NCI-H2196 (cell line): Measurements from ENCODE around the gene ZBTB32.

Experiments used
- DNase-seq: peaks from one replicate; lab custom pipeline; 2025; ENCODE audit not compliant: unreplicated experiment; lab: John Stamatoyannopoulos, UW

The ZBTB32 gene

DNA sequence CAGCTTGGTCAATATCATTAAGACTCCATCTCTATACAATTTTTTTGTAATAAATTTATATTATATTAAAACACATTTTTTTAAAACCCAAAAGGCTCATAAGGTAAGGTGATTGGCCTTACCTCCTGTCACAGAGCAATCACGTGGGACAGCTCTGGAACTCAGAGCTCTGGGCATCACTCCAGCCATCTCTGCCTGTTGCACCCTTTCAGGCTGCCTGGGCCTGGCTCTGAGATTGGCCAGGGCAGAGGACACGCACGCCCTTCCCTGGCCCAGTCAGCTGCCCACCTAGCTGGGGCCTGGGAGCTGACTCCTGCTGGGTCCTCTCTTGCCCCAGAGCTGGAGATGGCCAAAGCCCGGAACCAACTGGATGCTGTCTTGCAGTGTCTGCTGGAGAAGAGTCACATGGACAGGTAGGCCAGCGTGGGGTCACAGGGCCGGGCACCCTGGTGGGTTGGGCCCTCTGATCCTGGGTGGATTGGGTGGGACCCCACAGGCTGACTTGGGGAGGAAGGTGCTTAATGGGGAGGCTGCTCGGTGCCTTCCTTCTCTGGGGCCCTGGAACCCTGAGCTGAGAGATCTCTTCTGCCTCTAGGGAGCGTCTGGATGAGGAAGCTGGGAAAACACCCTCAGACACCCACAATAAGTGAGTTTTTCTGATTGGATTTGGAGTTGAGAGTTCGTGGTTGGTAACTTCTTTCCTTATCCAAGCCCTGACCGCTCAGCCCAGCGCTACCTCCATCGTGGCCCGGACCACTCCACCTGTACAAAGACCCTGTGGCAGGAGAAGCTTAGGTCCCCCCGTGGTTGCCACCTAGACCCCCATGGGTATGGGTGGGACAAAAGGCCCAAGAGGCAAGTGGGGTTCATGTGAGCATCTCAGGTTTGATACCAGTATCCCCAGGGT is 47.7 kb downstream of the ZBTB32 start:
- no peak for DNase-seq

DNA sequence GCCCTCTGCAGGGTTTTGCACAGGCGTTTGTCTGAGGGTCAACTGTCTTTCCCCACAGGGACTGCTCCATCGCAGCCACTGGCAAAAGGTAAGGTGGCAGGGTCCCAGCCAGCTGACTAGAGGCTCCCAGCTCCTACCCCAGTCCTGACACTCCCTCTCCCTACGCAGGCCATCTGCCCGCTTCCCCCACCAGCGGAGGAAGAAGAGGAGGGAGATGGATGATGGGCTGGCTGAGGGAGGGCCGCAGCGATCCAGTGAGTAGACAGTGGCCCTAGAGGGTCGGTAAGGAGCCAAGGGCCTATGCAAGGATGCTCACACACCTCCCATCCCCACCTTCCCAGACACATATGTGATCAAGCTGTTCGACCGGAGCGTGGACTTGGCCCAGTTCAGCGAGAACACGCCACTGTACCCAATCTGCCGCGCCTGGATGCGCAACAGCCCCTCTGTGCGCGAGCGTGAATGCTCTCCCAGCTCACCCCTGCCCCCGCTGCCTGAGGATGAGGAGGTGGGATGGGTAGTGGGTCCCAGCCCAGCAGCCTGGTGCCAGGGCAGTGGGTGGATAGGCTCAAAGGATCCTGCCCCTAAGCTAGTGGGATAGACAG is 48.5 kb downstream of the ZBTB32 start:
- DNase-seq, result no peak

DNA sequence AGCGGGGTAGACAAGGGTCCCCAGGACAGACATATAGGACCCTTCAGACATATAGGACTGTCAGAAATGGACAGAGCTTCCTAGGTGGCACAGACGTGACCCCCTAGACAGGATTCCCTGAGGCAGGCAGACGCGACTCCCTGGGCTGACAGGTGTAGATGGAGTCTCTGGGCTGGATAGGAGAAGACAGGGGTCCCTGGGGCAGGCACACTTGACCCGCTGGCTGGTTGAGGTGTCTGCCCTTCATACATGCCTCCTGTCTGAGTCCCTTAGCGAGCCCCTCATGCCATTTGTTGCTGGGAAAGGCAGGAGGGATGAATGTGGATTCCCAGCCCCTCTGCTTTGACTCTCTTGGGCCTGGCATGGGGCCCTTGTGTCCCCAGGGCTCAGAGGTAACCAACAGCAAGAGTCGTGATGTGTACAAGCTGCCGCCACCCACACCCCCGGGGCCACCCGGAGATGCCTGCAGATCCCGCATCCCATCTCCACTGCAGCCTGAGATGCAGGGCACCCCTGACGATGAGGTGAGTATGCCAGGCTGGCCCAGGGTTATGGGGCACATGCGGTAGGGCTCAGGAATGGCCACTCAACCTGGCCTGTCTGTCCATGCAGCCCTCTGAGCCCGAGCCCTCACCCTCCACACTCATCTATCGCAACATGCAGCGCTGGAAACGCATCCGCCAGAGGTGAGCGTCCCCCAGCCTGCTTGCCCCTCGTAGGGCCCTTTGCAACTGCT is 49.4 kb downstream of the ZBTB32 start:
- DNase-seq, result no peak

DNA sequence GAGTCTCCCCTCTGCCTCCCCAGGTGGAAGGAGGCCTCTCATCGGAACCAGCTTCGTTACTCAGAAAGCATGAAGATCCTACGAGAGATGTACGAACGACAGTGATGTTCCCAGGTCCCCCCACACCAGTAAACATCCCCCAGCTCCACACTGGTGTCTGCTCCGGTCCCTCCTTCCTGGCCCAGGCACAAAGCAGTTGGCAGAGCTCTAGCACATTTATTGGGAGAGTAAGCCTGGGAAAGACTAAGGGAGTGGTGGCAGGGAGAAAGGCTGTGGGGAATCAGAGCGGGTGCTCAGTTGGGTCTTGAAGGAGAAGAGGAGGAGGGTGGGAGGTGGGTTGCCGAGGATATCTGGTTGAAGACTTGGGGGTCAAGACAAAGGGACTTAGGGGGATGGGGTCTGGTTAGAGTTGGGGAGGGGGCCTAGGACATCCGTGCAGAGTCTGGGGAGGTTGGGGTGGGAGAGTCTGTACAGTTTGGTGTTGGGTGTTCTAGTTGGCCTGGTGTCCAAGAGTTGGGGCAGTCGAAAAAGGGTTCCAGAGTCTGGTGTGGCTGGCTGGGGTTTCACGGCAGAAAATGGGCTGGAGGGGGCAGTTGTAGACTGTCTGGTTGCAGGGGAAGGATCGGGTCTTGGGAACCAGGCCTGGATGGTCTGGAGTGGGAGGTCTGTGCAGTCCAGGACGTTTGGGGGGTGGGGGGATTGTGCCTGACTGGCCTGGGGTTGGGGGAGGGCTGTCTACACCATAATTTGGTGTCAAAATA is 50.2 kb downstream of the ZBTB32 start:
- no peak for DNase-seq

DNA sequence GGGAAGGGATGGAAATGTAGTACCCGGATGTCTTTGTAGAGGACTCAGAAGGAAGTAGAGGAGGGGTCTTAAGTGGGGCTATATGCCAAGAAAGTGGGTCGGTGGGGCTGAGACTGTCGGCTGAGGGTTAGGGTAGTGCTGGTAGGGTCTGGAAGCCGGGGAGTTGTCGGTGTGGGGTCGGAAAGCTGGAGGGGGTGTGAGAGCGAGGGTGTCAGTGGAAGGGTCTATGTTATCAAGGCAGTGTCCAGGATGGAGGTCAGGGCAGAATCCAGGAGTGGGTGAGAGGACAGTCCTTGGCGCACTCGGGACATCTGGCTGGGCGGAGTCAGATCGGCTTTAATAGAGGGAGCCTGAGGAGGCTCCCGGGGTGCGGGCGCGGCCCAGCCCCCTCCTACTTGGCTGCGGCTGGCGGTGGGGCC is 50.8 kb downstream of the ZBTB32 start:
- no peak for DNase-seq

DNA sequence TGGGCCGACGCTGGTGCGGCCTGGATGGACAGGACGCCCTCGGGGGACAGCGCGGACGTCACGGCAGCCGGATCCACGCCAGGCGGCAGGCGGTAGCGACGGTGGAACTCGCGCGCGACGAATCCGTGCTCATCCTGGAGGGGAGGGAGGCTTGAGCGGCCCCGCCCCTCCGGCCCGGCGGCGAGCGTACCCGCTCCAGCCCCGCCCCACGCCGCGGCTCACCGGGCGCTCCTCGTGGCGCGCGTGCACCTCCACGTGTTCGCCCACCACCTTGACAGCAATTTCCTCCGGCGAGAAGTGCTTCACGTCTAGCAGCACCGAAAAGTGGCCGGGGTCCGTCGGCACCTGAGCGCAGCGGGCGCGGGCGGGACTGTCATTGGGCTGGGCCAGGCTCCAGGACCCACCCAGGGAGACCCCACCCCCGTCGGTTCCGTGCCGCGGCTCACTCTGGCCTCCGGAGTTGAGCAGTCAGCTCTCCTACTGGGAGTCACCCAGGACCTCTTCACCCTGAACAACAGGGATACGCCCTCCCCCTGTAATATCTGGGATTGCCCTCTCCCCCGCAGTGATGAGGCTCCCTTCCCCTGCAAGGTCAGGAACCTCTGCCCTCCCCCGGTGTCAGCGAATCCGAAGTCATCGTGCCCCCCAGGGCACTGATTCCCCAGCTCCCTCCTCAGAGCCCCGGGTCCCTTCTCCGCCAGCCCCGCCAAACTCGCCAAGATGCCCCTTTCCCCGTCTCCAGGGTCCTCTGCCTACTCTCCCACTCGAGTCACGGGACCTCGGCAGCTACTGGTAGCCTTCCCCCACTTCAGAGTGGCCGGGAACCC is 51.4 kb downstream of the ZBTB32 start:
- DNase-seq, result no peak

DNA sequence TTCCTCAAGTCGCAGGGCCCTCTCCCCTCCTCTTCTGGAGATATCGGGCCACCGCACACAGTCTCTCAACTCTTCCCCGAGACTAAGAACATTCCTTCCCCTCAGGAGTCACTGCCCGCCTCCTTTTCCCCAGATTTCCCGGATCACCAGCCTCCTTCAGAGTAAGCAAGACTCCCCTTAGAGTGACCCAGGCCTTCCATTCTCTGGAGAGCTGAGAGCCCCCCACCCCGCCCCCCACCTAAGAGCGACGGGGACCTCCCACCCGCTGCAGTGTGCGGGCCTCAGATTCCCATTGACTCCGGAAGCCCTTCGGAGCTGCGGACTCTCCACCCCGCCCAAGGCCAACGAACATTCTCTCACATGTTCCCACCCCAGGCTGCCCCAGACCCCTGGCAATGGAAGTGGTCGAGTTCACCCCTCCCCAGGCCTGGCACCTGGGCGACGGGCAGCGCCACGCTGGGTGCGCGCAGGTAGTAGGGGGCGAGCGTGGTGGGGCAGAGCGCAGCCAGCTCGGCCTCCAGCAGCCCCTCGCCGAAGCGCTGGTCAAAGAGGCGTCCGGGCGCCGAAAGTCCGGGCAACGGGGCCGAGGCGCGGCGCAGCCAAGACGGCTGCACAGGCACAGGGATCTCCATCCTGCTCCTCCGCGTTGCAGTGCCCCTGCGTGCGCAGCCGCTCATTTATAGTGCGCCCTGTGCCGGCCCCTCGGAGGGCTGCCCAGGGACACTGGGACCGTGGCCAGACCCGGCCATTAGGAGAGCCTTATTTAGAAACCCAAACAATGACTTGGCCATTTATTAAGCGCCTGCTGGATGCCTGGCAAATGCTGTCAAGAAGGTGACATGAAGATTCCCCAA is 52.2 kb downstream of the ZBTB32 start, which contains the start of gene HSPB6:
Gene HSPB6 (minus strand): TSS at position 653 of the 854 bp plus-strand sequence. CDS start 21 bp downstream, at position 632.
- DNase-seq, result no peak

DNA sequence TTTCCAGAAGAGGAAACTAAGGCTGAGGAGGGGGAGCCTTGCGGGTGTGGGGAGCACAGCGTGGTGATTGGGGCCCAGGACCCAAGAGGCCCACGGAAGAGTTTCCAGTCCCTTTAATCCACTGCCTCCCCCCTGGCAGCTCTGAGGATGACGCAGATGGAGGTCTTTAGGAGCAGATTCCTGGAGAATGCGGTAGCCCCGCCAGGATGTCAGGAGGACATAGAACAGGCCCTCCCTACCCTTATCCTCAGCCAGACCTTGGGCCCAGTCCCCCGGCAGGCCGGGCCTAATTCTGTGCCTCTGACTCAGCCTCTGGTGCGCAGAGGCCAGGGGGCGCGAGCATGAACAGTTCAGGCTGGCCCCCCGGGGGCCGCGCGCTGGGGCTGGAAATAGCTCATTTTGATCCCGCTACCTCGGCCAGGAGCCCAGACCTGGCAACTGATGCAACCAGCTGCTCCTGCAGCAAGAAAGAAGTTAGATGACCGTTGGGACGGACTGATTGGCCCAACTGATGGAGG is 52.9 kb downstream of the ZBTB32 start:
- DNase-seq, result peak; percentile 69

DNA sequence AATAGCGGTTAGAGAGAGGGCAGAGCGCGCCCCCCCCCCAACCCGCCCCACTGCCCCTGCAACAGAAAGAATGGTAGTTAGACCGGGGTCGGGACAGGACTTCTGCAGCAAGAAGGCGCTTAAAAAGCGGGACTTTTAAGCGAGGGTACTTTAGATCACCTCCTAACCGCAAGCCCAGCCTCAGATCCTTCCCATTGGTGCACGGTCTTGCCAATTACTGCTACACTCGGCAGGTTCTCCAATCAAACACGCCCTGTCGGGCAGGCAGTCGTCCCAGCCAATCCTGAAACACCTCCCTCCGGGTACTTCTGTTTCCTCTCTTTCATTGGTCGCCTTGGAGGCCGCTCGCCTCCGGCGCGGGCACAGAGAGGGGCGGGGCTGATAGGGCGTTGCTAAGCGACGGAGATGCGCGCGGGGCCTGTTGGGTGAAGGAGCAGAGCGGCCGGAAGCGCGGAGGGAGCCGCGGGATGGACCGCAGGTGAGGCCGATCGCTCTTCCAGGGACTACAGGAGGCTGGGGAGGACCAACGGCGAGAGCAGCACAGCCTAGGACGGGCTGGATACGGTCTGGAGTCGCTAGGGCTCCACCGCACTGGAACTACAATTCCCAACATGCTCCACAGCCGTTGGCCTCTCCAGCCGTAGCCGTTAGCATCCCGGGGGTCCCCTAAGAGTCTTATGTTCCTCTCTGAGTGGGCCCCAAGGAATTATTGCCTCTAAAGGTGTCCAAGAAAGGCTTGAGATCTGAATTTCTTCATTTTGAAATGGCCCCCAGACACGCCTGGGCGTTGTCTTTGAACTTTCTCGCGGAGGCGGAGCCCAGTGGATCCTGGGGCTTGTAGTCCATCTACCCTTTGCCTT is 53.6 kb downstream of the ZBTB32 start, which contains the start of gene PROSER3:
Gene PROSER3 (plus strand): TSS at position 428 of the 860 bp plus-strand sequence. CDS start 40 bp downstream, at position 468.
- DNase-seq, result peak; percentile 98

DNA sequence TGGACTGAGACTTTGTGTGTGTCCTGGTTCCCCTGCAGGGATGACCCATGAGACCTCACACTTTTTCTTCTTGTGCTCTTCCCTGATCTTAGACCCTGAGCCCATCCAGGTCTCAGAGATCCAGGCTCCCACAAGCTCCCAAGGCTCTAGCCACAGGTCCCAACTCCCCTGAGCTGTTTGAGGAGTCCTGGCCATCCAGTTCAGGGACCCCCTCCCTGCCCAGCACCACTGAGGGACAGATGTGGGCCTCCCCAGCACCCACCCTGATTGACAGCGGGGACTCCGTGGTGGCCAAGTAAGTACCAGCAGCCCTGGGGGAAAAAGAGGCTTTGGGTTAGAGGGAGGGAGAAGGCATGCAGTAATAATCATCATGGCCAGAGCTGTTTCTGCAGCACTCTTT is 55.3 kb downstream of the ZBTB32 start:
- DNase-seq, result no peak

DNA sequence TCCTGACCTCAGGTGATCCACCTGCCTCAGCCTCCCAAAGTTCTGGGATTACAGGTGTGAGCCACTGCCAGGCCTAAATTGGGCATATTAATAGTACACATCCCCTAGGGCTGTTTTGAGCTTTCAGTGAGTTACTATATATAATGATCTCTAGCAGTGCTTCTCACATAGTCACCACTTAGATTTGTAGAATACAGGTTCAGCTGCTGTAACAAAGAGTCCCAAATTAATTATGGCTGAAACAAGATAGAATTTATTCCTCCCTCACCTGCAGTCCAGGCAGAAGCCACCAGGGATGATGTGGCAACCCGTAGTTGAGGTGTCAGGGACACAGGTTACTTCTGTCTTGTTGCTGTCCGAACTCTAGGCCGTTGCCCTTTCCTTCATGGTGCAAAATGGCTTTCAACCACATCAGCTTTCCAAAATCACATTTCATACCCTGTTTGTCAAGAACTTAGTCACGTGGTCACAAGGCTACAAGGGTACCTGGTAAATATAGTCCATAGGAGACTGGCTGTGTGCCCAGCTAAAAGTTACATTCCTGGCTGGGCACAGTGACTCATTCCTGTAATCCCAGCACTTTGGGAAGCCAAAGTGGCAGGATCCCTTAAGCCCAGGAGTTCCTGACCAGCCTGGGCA is 56.5 kb downstream of the ZBTB32 start:
- DNase-seq, result no peak

DNA sequence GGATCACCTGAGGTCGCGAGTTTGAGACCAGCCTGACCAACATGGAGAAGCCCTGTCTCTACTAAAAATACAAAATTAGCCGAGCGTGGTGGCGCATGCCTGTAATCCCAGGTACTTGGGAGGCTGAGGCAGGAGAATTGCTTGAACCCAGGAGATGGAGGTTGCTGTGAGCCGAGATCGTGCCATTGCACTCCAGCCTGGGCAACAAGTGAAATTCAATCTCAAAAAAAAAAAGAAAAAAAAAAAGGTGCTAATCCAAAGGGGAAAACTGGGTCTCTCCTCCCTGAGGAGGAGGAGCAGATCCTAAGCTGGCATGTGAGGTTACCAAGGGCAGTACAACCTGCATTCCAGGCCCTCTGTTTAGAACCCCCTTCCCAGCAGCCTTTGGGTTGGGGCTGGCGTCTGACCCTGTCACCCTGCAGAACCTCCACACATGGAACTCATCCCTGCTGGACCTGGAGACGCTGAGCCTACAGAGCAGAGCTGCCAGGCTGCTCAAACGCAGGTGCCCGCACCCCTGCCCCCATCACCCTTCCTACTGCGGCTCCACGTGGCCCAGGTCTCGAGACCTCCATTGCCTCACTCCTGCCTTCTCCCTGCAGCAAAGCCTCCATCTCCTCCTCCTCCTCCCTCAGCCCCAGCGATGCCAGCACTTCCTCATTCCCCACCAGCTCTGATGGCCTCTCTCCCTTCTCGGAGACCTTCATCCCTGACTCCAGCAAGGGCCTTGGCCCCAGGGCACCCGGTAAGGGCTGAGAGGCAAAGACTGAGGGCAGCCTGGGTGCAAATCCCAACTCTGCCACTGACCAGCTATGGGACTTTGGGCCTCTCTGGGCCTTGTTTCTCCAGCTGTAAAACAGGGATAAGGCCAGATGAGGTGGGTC is 60.3 kb downstream of the ZBTB32 start:
- DNase-seq, result no peak
